Trophoblast cell (in vitro differentiated cells and primary cell): ENCODE data around the gene COL18A1.
A peak's percentile ranks its signal among the peaks of the same experiment; 100 is the strongest.

Experiments used
- DNase-seq, 2 donors: peaks; one replicate each; pipeline ENCODE4 v3.0.0-alpha.2; 2016
- H2AFZ ChIP-seq: 2 replicates; pipeline ENCODE4 v1.6.1; 2013; ENCODE audit warnings: low read length, moderate library complexity, mild to moderate bottlenecking; ENCODE audit not compliant: insufficient read depth, poor library complexity
- H2AK5ac ChIP-seq: 2 replicates; pipeline ENCODE4 v1.6.1; 2013; ENCODE audit warnings: mild to moderate bottlenecking, low read length
- H2BK120ac ChIP-seq: 2 replicates; pipeline ENCODE4 v1.6.1; 2013; ENCODE audit warnings: low read length, mild to moderate bottlenecking, moderate library complexity; ENCODE audit not compliant: insufficient read depth, poor library complexity
- H2BK12ac ChIP-seq: 2 replicates; pipeline ENCODE4 v1.6.1; 2013; ENCODE audit warnings: mild to moderate bottlenecking, low read length, moderate library complexity
- H2BK5ac ChIP-seq: 2 replicates; pipeline ENCODE4 v1.6.1; 2013; ENCODE audit warnings: low read length, low read depth, moderate library complexity, mild to moderate bottlenecking; ENCODE audit not compliant: poor library complexity
- H3K14ac ChIP-seq: 2 replicates; pipeline ENCODE4 v1.6.1; 2013; ENCODE audit warnings: mild to moderate bottlenecking, low read length
- H3K18ac ChIP-seq: 2 replicates; pipeline ENCODE4 v1.6.1; 2013; ENCODE audit warnings: mild to moderate bottlenecking, low read length
- H3K23ac ChIP-seq: 2 replicates; pipeline ENCODE4 v1.6.1; 2013; ENCODE audit warnings: low read length
- H3K27ac ChIP-seq: 2 replicates; pipeline ENCODE4 v1.5.1; 2013; ENCODE audit warnings: low read depth, mild to moderate bottlenecking, inconsistent platforms, low read length, moderate library complexity
- H3K27me3 ChIP-seq: 2 replicates; pipeline ENCODE4 v1.6.1; 2013; ENCODE audit warnings: inconsistent platforms, mild to moderate bottlenecking, low read length, moderate library complexity; ENCODE audit not compliant: insufficient read depth
- H3K36me3 ChIP-seq, 2 experiments: 1 replicate in 1 of 2; 2 replicates in 1 of 2; pipeline ENCODE4 v1.6.1; 2013; ENCODE audit warnings: low read length in 2 of 2, mild to moderate bottlenecking in 2 of 2, moderate library complexity in 1 of 2; ENCODE audit not compliant: insufficient read depth in 2 of 2, control insufficient read depth in 1 of 2
- H3K4ac ChIP-seq: 2 replicates; pipeline ENCODE4 v1.6.1; 2013; ENCODE audit warnings: low read depth, mild to moderate bottlenecking, low read length, moderate library complexity
- H3K4me1 ChIP-seq, 2 experiments: 1 replicate in 1 of 2; 2 replicates in 1 of 2; pipeline ENCODE4 v1.6.1; 2013; ENCODE audit warnings: low read length in 2 of 2, mild to moderate bottlenecking in 2 of 2, moderate library complexity in 1 of 2; ENCODE audit not compliant: insufficient read depth in 2 of 2, control insufficient read depth in 1 of 2
- H3K4me2 ChIP-seq: 2 replicates; pipeline ENCODE4 v1.6.1; 2013; ENCODE audit warnings: inconsistent platforms, mild to moderate bottlenecking, low read length, moderate library complexity
- H3K4me3 ChIP-seq: 2 replicates; pipeline ENCODE4 v1.5.1; 2013; ENCODE audit warnings: mild to moderate bottlenecking, low read depth, low read length, inconsistent platforms
- H3K79me1 ChIP-seq: one replicate; pipeline ENCODE4 v1.6.1; 2013; ENCODE audit warnings: low read length
- H3K79me2 ChIP-seq: 2 replicates; pipeline ENCODE4 v1.6.1; 2013; ENCODE audit warnings: low read length, mild to moderate bottlenecking; ENCODE audit not compliant: control insufficient read depth, insufficient read depth, poor library complexity
- H3K9ac ChIP-seq: 2 replicates; pipeline ENCODE4 v1.6.1; 2013; ENCODE audit warnings: mild to moderate bottlenecking, low read length
- H3K9me3 ChIP-seq: 2 replicates; pipeline ENCODE4 v1.6.1; 2013; ENCODE audit warnings: low read depth, mild to moderate bottlenecking, control low read depth, inconsistent platforms, low read length; ENCODE audit not compliant: insufficient read depth
- H4K12ac ChIP-seq: 2 replicates; pipeline ENCODE4 v1.6.1; 2013; ENCODE audit warnings: low read depth, mild to moderate bottlenecking, low read length, moderate library complexity
- H4K8ac ChIP-seq: 2 replicates; pipeline ENCODE4 v1.6.1; 2013; ENCODE audit warnings: low read depth, mild to moderate bottlenecking, low read length, moderate library complexity
- H4K91ac ChIP-seq: one replicate; pipeline ENCODE4 v1.6.1; 2013; ENCODE audit warnings: low read depth, mild to moderate bottlenecking, low read length, moderate library complexity
- WGBS: extraction: QIAGEN DNeasy Blood & Tissue Kit; methylation state at CpG from one replicate; pipeline ENCODE4 v1.1.7; 2013; ENCODE audit warnings: missing lambda C conversion rate; ENCODE audit not compliant: insufficient read length, insufficient coverage; ENCODE audit errors: extremely low coverage; 5-methylcytosine and 5-hydroxymethylcytosine counted together

The COL18A1 gene

GRCh38 chr21:45534636-45535331 is 129.8 kb downstream of the COL18A1 start:
- no peak overlapping the region for H2AK5ac ChIP-seq
- H3K4me2 ChIP-seq = no peak overlapping the region
- peak overlapping the region; percentile 24 for H2BK5ac ChIP-seq
- H4K12ac ChIP-seq = no peak overlapping the region
- DNase-seq = peak in 1 of 2 donors; percentile 25
- WGBS = no CpG with 5 or more reads among the region's 28 CpGs
- peaks cover 7% of the 10 kb centered on the region for H3K9me3 ChIP-seq
- no peaks in the 10 kb centered on the region for H3K27me3 ChIP-seq
- H3K36me3 ChIP-seq = peaks cover 21 to 37% of the 10 kb centered on the region in 2 experiments
- peaks cover 8 to 14% of the 10 kb centered on the region in 2 experiments for H3K4me1 ChIP-seq
- H4K8ac ChIP-seq = no peak overlapping the region
- H3K4ac ChIP-seq = no peak overlapping the region
- H3K14ac ChIP-seq = peak overlapping the region; percentile 33
- no peak overlapping the region for H2BK12ac ChIP-seq
- H3K79me2 ChIP-seq = no peaks in the 10 kb centered on the region
- no peak overlapping the region for H3K23ac ChIP-seq
- peaks cover 8% of the 10 kb centered on the region for H3K79me1 ChIP-seq
- peak overlapping the region; percentile 16 for H3K18ac ChIP-seq
- no peak overlapping the region for H3K4me3 ChIP-seq
- H3K9ac ChIP-seq = no peak overlapping the region
- H3K27ac ChIP-seq = no peak overlapping the region
- peak overlapping the region; percentile 48 for H4K91ac ChIP-seq
- H2BK120ac ChIP-seq = peak overlapping the region; percentile 0
- H2AFZ ChIP-seq = no peak overlapping the region

GRCh38 chr21:45535341-45536081 is 130.5 kb downstream of the COL18A1 start:
- peaks cover 14 to 30% of the 10 kb centered on the region in 2 experiments for H3K36me3 ChIP-seq

GRCh38 chr21:45536301-45537081 is 131.5 kb downstream of the COL18A1 start:
- Histone ChIP-seq H3K23ac (no peak overlapping the region), H3K14ac (no peak overlapping the region), H3K18ac (no peak overlapping the region), H3K27ac (no peak overlapping the region), H4K8ac (no peak overlapping the region), H4K91ac (no peak overlapping the region), H3K79me1 (peaks cover 9% of the 10 kb centered on the region), H3K27me3 (no peaks in the 10 kb centered on the region), H4K12ac (no peak overlapping the region), H2BK5ac (no peak overlapping the region), H2AK5ac (no peak overlapping the region), H3K4me1 (peaks cover 11 to 15% of the 10 kb centered on the region in 2 experiments), H3K4me2 (no peak overlapping the region), H2AFZ (no peak overlapping the region), H2BK120ac (no peak overlapping the region), H3K36me3 (peaks cover 11 to 24% of the 10 kb centered on the region in 2 experiments), H3K9ac (no peak overlapping the region), H3K79me2 (no peaks in the 10 kb centered on the region), H2BK12ac (no peak overlapping the region), H3K4me3 (no peak overlapping the region), H3K9me3 (peaks cover 2% of the 10 kb centered on the region), H3K4ac (no peak overlapping the region)
- no CpG with 5 or more reads among the region's 31 CpGs for WGBS
- DNase-seq = no peak

More at GRCh38 chr21:45535341-45536081, 130.5 kb downstream of the COL18A1 start:
- H3K9me3 ChIP-seq = peaks cover 2% of the 10 kb centered on the region
- H3K4me2 ChIP-seq = no peak overlapping the region
- H2BK12ac ChIP-seq = no peak overlapping the region
- no peak overlapping the region for H4K8ac ChIP-seq
- no peak overlapping the region for H2AFZ ChIP-seq
- no peak overlapping the region for H2BK5ac ChIP-seq
- H2AK5ac ChIP-seq = no peak overlapping the region
- no peaks in the 10 kb centered on the region for H3K27me3 ChIP-seq
- no peaks in the 10 kb centered on the region for H3K79me2 ChIP-seq
- no peak overlapping the region for H3K18ac ChIP-seq
- peaks cover 8% of the 10 kb centered on the region for H3K79me1 ChIP-seq
- no peak overlapping the region for H4K12ac ChIP-seq
- H4K91ac ChIP-seq = peak overlapping the region; percentile 40
- H3K23ac ChIP-seq = no peak overlapping the region
- no peak overlapping the region for H3K4ac ChIP-seq
- H3K4me1 ChIP-seq = peaks cover 8 to 14% of the 10 kb centered on the region in 2 experiments
- no CpG with 5 or more reads among the region's 34 CpGs for WGBS
- H3K9ac ChIP-seq = no peak overlapping the region
- no peak overlapping the region for H2BK120ac ChIP-seq
- H3K4me3 ChIP-seq = no peak overlapping the region
- no peak overlapping the region for H3K14ac ChIP-seq
- DNase-seq = peak in 1 of 2 donors; percentile 46
- H3K27ac ChIP-seq = no peak overlapping the region

- Histone ChIP-seq H3K79me1 (peaks cover 12% of the 10 kb centered on the region), H2BK12ac (no peak overlapping the region), H4K91ac (no peak overlapping the region), H3K79me2 (peaks cover 2% of the 10 kb centered on the region), H3K27me3 (no peaks in the 10 kb centered on the region), H4K8ac (no peak overlapping the region), H4K12ac (no peak overlapping the region), H3K23ac (no peak overlapping the region), H3K9ac (no peak overlapping the region), H3K4ac (no peak overlapping the region), H3K18ac (no peak overlapping the region), H3K9me3 (no peaks in the 10 kb centered on the region), H3K4me3 (no peak overlapping the region), H3K4me1 (peaks cover 11 to 17% of the 10 kb centered on the region in 2 experiments), H3K36me3 (peaks cover 5 to 17% of the 10 kb centered on the region in 2 experiments), H2AK5ac (no peak overlapping the region), H3K27ac (no peak overlapping the region), H3K4me2 (no peak overlapping the region), H3K14ac (no peak overlapping the region), H2AFZ (no peak overlapping the region), H2BK120ac (no peak overlapping the region), H2BK5ac (no peak overlapping the region)
- no peak for DNase-seq
- no CpG with 5 or more reads among the region's 37 CpGs for WGBS
These were observed 132.3 kb downstream of the COL18A1 start for GRCh38 chr21:45537111-45537745.
